Hippocampal formation (tissue), 2 donors: Measurements from ENCODE around the gene VWA8.
"Not testable (repeated sequence)": the region's sequence is repeated elsewhere in the genome, so short reads cannot be mapped to it uniquely, and the experiment has no call there.

ENCODE experiments used
- DNase-seq, 2 donors: peaks; one replicate each; lab custom pipeline; 2025; lab: John Stamatoyannopoulos, UW

VWA8 gene

GRCh38 chr13:41922894-41923293, 38.0 kb downstream of the VWA8 start:
- not testable (repeated sequence) for DNase-seq

- DNase-seq: no peak
These were observed 41.0 kb downstream of the VWA8 start for GRCh38 chr13:41919741-41920487.

GRCh38 chr13:41919031-41919740, 41.7 kb downstream of the VWA8 start:
- no peak for DNase-seq

- no peak for DNase-seq
These were observed 43.3 kb downstream of the VWA8 start for GRCh38 chr13:41917641-41918040.

GRCh38 chr13:41916173-41916954, 44.5 kb downstream of the VWA8 start:
- DNase-seq: no peak

- DNase-seq: no peak
These were observed 45.8 kb downstream of the VWA8 start for GRCh38 chr13:41915081-41915480.

- DNase-seq: no peak
These were observed 46.4 kb downstream of the VWA8 start for GRCh38 chr13:41914552-41914951.

GRCh38 chr13:41909506-41909905, 51.4 kb downstream of the VWA8 start:
- DNase-seq: no peak

GRCh38 chr13:41905600-41906254, 55.2 kb downstream of the VWA8 start:
- no peak for DNase-seq

GRCh38 chr13:41900918-41901317, 60.0 kb downstream of the VWA8 start:
- no peak for DNase-seq

GRCh38 chr13:41898411-41898810, 62.5 kb downstream of the VWA8 start:
- not testable (repeated sequence) for DNase-seq

GRCh38 chr13:41897126-41897525, 63.8 kb downstream of the VWA8 start:
- DNase-seq: no peak

GRCh38 chr13:41895478-41895877, 65.4 kb downstream of the VWA8 start:
- DNase-seq: no peak

GRCh38 chr13:41891119-41891518, 69.8 kb downstream of the VWA8 start:
- DNase-seq: no peak

GRCh38 chr13:41883147-41883546, 77.8 kb downstream of the VWA8 start:
- DNase-seq: no peak

- not testable (repeated sequence) for DNase-seq
These were observed 79.0 kb downstream of the VWA8 start for GRCh38 chr13:41881890-41882289.

GRCh38 chr13:41880966-41881365, 79.9 kb downstream of the VWA8 start:
- DNase-seq: no peak

- DNase-seq: no peak
These were observed 96.3 kb downstream of the VWA8 start for GRCh38 chr13:41864658-41865057.

GRCh38 chr13:41862659-41863058, 98.2 kb downstream of the VWA8 start:
- not testable (repeated sequence) for DNase-seq

GRCh38 chr13:41859565-41859964, 101.3 kb downstream of the VWA8 start:
- DNase-seq: no peak

GRCh38 chr13:41858780-41859179, 102.1 kb downstream of the VWA8 start:
- DNase-seq: no peak

GRCh38 chr13:41854758-41855157, 106.2 kb downstream of the VWA8 start:
- no peak for DNase-seq
